Osteocyte (in vitro differentiated cells): Measurements from ENCODE around the gene USP46. TPM values are rescaled to one million over a fixed set of nuclear protein-coding genes. Genes with fewer than 3 reads are reported as not detected.

Experiments
- DNase-seq: peaks from one replicate; pipeline ENCODE4 v3.0.0; 2021; ENCODE audit warnings: mixed read lengths; ENCODE audit not compliant: unreplicated experiment; ENCODE audit errors: extremely low spot score
- H3K27ac Mint-ChIP-seq: one replicate; pipeline ENCODE4 v1.8.0; 2021; ENCODE audit warnings: mild to moderate bottlenecking, mixed read lengths; ENCODE audit not compliant: unreplicated experiment
- H3K27me3 Mint-ChIP-seq: one replicate; pipeline ENCODE4 v1.8.0; 2021; ENCODE audit warnings: mixed read lengths; ENCODE audit not compliant: unreplicated experiment
- H3K36me3 Mint-ChIP-seq: one replicate; pipeline ENCODE4 v1.8.0; 2021; ENCODE audit warnings: mixed read lengths; ENCODE audit not compliant: unreplicated experiment
- H3K4me1 Mint-ChIP-seq: one replicate; pipeline ENCODE4 v1.8.0; 2021; ENCODE audit warnings: mixed read lengths; ENCODE audit not compliant: unreplicated experiment
- H3K4me3 Mint-ChIP-seq: one replicate; pipeline ENCODE4 v1.8.0; 2021; ENCODE audit warnings: mild to moderate bottlenecking, moderate library complexity, mixed read lengths; ENCODE audit not compliant: unreplicated experiment
- H3K9me3 Mint-ChIP-seq: one replicate; pipeline ENCODE4 v1.8.0; 2021; ENCODE audit warnings: mixed read lengths; ENCODE audit not compliant: unreplicated experiment
- CTCF ChIP-seq: fragments of 200-600 bp; sonication (generic); IDR thresholded peaks from 2 replicates; pipeline ENCODE4 v1.5.0; 2021; ENCODE audit warnings: antibody characterized with exemption, mild to moderate bottlenecking, moderate library complexity
- long read RNA-seq: library from polyadenylated mRNA; unstranded; transcript quantifications from one replicate; pipeline ENCODE4 v2.0.0, GENCODE V29; 2021
- total RNA-seq: library from RNA; stranded (reverse); gene quantifications from 2 replicates; pipeline ENCODE4 v1.2.1, GENCODE V29; 2021

USP46 gene, protein sequence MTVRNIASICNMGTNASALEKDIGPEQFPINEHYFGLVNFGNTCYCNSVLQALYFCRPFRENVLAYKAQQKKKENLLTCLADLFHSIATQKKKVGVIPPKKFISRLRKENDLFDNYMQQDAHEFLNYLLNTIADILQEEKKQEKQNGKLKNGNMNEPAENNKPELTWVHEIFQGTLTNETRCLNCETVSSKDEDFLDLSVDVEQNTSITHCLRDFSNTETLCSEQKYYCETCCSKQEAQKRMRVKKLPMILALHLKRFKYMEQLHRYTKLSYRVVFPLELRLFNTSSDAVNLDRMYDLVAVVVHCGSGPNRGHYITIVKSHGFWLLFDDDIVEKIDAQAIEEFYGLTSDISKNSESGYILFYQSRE
- total RNA-seq: 18.7 and 18.8 TPM in 2 replicates
- long read RNA-seq, full-length matches to known transcripts: 36 of 49 reads
- long read RNA-seq, partial matches to known transcripts: 3 of 49 reads
- long read RNA-seq, other reads (novel, unspliced or antisense): 10 of 49 reads

DNA sequence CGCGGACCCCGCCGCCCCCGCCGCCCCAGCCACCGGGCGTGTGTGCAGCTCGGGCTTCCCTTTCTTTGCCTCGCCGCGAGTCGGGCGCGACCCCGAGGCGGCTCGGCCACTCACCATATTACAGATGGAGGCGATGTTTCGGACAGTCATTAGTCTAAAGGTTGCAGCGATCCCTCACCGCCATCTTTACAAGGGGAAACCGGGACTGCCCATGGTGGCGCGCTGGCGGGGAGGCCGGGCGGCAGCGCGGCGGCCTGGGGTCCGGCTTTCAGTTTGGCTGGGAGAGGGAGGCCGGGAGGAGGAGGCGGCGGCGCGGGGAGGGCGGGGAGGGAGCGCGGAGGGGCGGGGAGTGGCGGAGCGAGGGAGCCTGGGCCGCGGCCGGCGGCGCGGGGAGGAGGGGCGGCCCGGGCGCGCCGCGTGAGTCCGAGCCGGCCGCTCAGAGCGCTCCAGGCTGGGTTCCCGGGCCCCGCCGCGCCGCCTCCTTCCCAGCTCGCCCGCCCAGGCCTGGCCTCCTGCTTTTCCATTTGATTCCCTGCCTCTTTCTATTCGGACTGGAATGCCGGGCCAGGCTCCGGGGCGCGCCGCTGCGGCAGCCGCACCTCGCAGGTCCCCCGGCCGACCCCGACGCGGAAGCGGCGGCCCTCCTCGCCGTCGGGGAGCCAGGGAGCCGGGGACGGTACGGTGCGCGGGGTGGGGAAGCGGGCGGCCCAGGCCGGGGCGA is at the start of gene USP46:
TSS of gene USP46 (minus strand) at position 301 of the 721 bp plus-strand sequence. CDS start at position 150, 151 bp downstream.
- H3K27me3 Mint-ChIP-seq: no peaks in the 10 kb centered on the region
- H3K36me3 Mint-ChIP-seq: peaks cover 17% of the 10 kb centered on the region
- peak within 1 kb of the TSS; percentile 90 for H3K27ac Mint-ChIP-seq
- peak; percentile 92 for DNase-seq
- no peaks in the 10 kb centered on the region for H3K9me3 Mint-ChIP-seq
- H3K4me3 Mint-ChIP-seq: peak within 1 kb of the TSS; percentile 84
- TF ChIP-seq CTCF: no peak
- H3K4me1 Mint-ChIP-seq: peaks cover 27% of the 10 kb centered on the region

DNA sequence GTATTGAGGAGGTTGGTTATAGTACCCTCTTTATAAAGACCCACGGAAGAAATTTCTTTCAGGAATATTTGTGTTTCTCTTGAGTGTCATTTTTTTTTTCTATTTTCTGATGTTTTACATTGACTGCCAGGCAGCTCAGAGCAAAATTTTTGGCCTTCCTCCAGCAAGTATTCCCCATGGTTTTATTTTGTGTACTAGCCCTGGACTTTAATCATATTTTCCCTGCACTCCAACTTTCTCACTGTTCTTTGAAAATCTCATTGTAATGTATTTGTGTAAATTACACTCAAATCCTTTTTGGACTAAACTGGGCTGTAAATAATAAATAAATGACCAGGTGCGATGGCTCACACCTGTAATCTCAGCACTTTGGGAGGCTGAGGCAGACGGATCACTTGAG is 45.6 kb upstream of the USP46 start:
- peaks cover 16% of the 10 kb centered on the region for H3K27me3 Mint-ChIP-seq
- peaks cover 6% of the 10 kb centered on the region for H3K4me1 Mint-ChIP-seq
- H3K36me3 Mint-ChIP-seq: no peaks in the 10 kb centered on the region
- TF ChIP-seq CTCF: no peak
- no peaks in the 10 kb centered on the region for H3K9me3 Mint-ChIP-seq
- H3K27ac Mint-ChIP-seq: no peak overlapping the region
- H3K4me3 Mint-ChIP-seq: no peak overlapping the region
- no peak for DNase-seq

DNA sequence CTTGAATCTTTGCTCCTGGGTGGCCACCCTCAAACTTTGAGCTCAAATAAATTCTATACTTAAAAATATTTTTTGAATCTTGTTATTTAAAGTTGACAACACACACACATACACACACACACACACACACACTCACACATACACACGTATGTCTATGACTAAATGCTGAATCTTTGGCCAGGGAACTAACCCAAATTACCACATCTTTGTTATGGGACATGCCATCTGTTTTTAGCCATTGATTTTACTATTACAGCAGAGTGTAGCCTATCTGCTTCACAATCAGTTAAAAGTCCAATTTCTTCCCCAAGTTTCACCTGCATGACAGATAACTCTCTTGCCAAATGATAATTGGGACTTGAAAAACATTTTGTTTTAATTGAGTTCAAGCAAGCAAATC is 45.0 kb upstream of the USP46 start:
- H3K4me1 Mint-ChIP-seq: peaks cover 6% of the 10 kb centered on the region
- H3K4me3 Mint-ChIP-seq: no peak overlapping the region
- H3K27ac Mint-ChIP-seq: no peak overlapping the region
- no peaks in the 10 kb centered on the region for H3K9me3 Mint-ChIP-seq
- H3K27me3 Mint-ChIP-seq: peaks cover 11% of the 10 kb centered on the region
- no peaks in the 10 kb centered on the region for H3K36me3 Mint-ChIP-seq
- no peak for TF ChIP-seq CTCF
- DNase-seq: no peak

DNA sequence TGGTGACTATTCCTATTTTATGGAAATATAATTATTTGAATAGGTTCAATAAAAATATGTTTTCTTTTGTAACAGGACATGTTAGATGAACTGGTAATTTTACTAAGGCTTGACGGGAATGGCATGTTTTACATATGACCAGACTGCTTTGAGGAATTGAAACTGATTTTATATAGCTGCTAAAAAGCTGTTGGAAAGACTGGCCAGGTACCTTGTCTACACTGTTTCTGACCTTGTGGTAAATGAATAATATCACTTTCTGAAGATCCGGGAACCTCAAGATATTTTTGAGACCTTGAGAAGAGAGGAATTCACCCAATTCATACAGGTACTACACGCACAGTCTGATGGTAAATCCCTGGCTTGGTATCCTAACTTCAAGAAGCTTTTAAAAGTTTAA is 42.1 kb upstream of the USP46 start:
- TF ChIP-seq CTCF: no peak
- Mint-ChIP-seq H3K27me3 (peaks cover 12% of the 10 kb centered on the region), H3K9me3 (no peaks in the 10 kb centered on the region), H3K4me3 (no peak overlapping the region), H3K36me3 (no peaks in the 10 kb centered on the region), H3K4me1 (peaks cover 6% of the 10 kb centered on the region), H3K27ac (no peak overlapping the region)
- DNase-seq: no peak

DNA sequence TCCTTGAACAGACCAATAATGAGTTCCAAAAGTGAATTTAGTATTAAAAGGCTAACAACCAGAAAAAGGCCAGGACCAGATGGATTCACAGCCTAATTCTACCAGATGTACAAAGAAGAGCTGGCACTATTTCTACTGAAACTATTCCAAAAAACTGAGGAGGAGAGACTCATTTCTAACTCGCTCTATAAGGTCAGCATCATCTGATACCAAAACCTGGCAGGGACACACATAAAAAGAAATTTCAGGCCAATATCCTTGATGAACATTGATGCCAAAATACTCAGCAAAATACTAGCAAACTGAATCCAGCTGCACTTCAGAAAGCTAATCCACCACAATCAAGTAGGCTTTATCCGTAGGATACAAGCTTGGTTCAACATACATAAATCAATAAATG is 35.8 kb upstream of the USP46 start:
- Mint-ChIP-seq H3K4me3 (no peak overlapping the region), H3K4me1 (no peaks in the 10 kb centered on the region), H3K27me3 (peaks cover 35% of the 10 kb centered on the region), H3K27ac (no peak overlapping the region), H3K36me3 (no peaks in the 10 kb centered on the region), H3K9me3 (peaks cover 20% of the 10 kb centered on the region)
- no peak for TF ChIP-seq CTCF
- DNase-seq: no peak
